RWPE2 (cell line): ENCODE measurements around the gene PLPPR4.

ENCODE experiments used
- ATAC-seq: fragments of 200-7000 bp; cut with Tn5 transposase; 3 replicates; pipeline ENCODE4 v1.9.1; 2021; ENCODE audit warnings: low read depth
- DNase-seq: peaks from one replicate; pipeline ENCODE4 v3.0.0-alpha.2; 2020; ENCODE audit warnings: low spot score
- H3K27ac ChIP-seq: fragments of 450-650 bp; 2 replicates; pipeline ENCODE4 v1.5.1; 2017; ENCODE audit warnings: mild to moderate bottlenecking; ENCODE audit not compliant: poor library complexity, severe bottlenecking
- H3K27me3 ChIP-seq: fragments of 250-450 bp; sonication (Bioruptor Pico); 2 replicates; pipeline ENCODE4 v1.5.1; 2021; ENCODE audit warnings: mild to moderate bottlenecking, moderate library complexity; ENCODE audit not compliant: insufficient read depth, poor library complexity, severe bottlenecking
- H3K36me3 ChIP-seq: fragments of 250-450 bp; sonication (Bioruptor Pico); 2 replicates; pipeline ENCODE4 v1.5.1; 2020; ENCODE audit warnings: low read depth, mild to moderate bottlenecking, moderate library complexity
- H3K4me1 ChIP-seq: fragments of 250-450 bp; sonication (Bioruptor Pico); 2 replicates; pipeline ENCODE4 v1.5.1; 2021; ENCODE audit warnings: mild to moderate bottlenecking, moderate library complexity; ENCODE audit not compliant: insufficient read depth, poor library complexity, severe bottlenecking
- H3K4me3 ChIP-seq: fragments of 250-450 bp; sonication (Bioruptor Pico); 2 replicates; pipeline ENCODE4 v1.5.1; 2021; ENCODE audit warnings: mild to moderate bottlenecking, moderate library complexity; ENCODE audit not compliant: severe bottlenecking
- H3K9me3 ChIP-seq: fragments of 250-450 bp; sonication (Bioruptor Pico); 2 replicates; pipeline ENCODE4 v1.5.1; 2021; ENCODE audit warnings: mild to moderate bottlenecking, moderate library complexity; ENCODE audit not compliant: severe bottlenecking
- CTCF ChIP-seq: fragments of 450-650 bp; IDR thresholded peaks from one replicate; pipeline ENCODE4 v1.5.1; 2017; ENCODE audit warnings: mild to moderate bottlenecking, moderate library complexity; ENCODE audit not compliant: poor library complexity, severe bottlenecking

Gene PLPPR4

GRCh38 chr1:99227056-99227897 lies 37.0 kb upstream of the PLPPR4 start:
- Histone ChIP-seq H3K36me3 (no peaks in the 10 kb centered on the region), H3K4me1 (no peaks in the 10 kb centered on the region), H3K27me3 (no peaks in the 10 kb centered on the region), H3K4me3 (no peak overlapping the region), H3K27ac (no peak overlapping the region), H3K9me3 (no peaks in the 10 kb centered on the region)
- TF ChIP-seq CTCF, result no peak
- ATAC-seq (no peak), DNase-seq (no peak)

- Histone ChIP-seq H3K27me3 (no peaks in the 10 kb centered on the region), H3K4me3 (no peak overlapping the region), H3K4me1 (no peaks in the 10 kb centered on the region), H3K9me3 (no peaks in the 10 kb centered on the region), H3K27ac (no peak overlapping the region), H3K36me3 (no peaks in the 10 kb centered on the region)
- DNase-seq (no peak), ATAC-seq (no peak)
- TF ChIP-seq CTCF, result no peak
These were observed 36.1 kb upstream of the PLPPR4 start for GRCh38 chr1:99228153-99228552.

GRCh38 chr1:99229122-99229521 lies 35.2 kb upstream of the PLPPR4 start:
- Histone ChIP-seq H3K36me3 (no peaks in the 10 kb centered on the region), H3K27me3 (no peaks in the 10 kb centered on the region), H3K9me3 (no peaks in the 10 kb centered on the region), H3K27ac (no peak overlapping the region), H3K4me3 (no peak overlapping the region), H3K4me1 (no peaks in the 10 kb centered on the region)
- no peak for ATAC-seq
- no peak for DNase-seq
- TF ChIP-seq CTCF, result no peak

GRCh38 chr1:99230695-99231094 lies 33.6 kb upstream of the PLPPR4 start:
- Histone ChIP-seq H3K27me3 (no peaks in the 10 kb centered on the region), H3K36me3 (no peaks in the 10 kb centered on the region), H3K27ac (no peak overlapping the region), H3K9me3 (no peaks in the 10 kb centered on the region), H3K4me3 (no peak overlapping the region), H3K4me1 (no peaks in the 10 kb centered on the region)
- no peak for ATAC-seq
- DNase-seq, result no peak
- no peak for TF ChIP-seq CTCF

- no peak overlapping the region for H3K4me3 ChIP-seq
- no peaks in the 10 kb centered on the region for H3K36me3 ChIP-seq
- H3K27ac ChIP-seq, result no peak overlapping the region
- no peaks in the 10 kb centered on the region for H3K9me3 ChIP-seq
- TF ChIP-seq CTCF, result no peak
- ATAC-seq (no peak), DNase-seq (no peak)
- H3K4me1 ChIP-seq, result no peaks in the 10 kb centered on the region
- H3K27me3 ChIP-seq, result no peaks in the 10 kb centered on the region
These were observed 32.1 kb upstream of the PLPPR4 start for GRCh38 chr1:99232172-99232571.
